Cortex of kidney (tissue), 1 donor: ENCODE measurements around the gene COL23A1.

Experiments
- DNase-seq: peaks from one replicate; lab custom pipeline; 2025; lab: John Stamatoyannopoulos, UW

Gene COL23A1

DNA sequence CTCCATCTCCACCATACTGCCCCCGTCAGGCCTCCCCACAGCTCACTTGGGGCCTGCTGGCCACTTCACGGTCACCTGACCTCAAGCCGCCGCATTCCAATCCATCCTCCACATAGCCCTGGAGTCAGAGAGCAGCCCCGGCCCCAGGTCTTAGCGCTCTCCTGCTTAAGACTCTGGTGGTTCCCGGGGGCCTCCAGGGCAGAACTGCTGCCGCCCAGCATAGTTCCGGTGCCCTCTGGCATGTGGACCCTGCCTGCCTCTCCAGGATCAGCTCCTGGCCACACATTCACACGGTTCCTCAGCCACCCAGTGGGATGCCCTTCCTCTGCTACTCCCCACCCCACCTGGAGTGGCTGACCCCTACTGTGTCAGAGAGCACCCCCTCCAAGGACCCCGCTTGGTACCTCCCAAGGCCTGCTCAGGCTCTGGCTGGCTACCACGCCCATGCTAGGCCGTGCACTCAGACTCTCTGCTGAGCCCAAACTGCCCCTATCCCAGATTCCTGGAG is 366.3 kb downstream of the COL23A1 start:
- no peak for DNase-seq

DNA sequence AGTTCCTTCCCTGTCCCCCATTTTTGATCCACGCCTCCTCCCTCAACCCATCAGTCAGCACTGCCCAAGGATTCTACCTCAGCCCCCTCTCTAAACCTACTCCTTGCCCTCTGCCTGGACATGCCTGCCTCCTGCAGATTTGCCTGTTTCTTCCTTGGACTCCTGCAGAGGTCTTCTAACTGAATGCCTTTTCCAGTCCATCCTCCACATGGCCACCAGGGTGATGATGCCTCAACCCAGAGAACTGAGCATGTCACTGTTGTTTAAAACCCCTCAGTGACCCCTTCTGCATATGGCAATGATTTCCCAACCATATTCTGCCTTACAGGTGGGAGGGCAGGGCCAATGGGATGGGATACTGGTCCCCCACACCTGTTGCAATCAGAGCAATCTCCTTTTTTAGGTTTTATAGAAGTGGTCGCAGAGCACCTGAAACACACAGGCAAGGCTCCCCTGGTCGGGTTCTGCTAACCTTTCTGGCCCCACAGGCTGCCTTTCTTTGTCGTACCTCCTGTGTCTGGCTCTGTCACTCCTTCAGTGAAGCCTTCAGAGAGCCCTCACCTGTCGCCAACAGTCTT is 366.9 kb downstream of the COL23A1 start:
- no peak for DNase-seq

DNA sequence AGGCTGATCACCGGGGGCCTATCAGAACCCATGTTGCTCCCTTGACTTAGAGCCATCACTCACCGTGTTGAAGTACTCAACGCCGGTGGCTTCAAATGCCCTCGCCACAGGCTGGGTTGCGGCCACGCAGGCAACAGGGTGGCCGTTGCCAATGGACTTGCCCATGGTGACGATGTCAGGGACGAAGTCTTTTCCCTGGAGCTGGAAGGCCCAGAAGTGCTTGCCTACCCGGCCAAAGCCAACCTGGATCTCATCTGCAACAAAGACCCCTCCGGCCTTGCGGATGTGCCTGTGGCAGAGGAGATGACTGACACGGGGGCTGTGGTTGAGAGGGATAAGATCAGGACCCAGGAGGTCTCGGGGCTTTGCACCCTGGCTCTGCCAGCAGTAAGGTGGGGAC is 367.9 kb downstream of the COL23A1 start:
- DNase-seq = no peak

DNA sequence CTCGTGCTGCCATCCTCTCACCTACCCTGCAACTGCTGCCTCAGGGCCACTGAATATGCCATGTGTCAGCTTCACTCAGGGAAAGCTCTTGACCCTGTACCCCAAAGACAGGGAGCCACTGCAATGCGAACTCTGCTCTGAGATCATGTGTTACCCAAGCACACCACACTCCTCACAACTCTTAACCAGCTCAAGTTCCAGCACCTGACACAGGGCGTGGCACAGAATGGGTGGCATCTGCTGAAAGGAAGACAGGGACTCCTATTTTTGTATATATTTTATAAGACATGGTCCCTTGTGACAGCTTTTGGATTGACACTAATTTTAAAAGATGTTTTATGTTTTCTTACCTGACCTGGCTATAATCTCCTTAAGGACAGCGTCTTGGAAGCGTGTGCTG is 368.3 kb downstream of the COL23A1 start:
- DNase-seq = no peak

DNA sequence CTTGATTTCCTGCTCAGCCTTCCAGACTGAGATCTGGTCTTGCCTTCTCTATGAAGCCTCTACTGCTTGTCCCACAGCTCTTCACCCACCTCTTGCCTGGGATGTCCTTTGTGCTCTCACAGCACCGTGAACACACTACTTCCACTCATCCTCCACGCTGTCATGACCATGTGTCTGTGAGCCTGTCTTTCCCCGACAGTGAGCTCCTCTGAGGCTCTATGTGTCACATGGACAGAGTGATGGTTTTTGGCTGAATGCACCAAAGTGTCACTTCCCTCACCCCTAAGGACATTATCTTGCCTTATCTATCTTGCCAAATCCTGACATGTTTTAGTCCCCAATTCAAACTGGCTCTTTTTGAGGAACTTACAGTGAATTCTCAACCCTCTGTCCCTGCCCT is 368.9 kb downstream of the COL23A1 start:
- no peak for DNase-seq

DNA sequence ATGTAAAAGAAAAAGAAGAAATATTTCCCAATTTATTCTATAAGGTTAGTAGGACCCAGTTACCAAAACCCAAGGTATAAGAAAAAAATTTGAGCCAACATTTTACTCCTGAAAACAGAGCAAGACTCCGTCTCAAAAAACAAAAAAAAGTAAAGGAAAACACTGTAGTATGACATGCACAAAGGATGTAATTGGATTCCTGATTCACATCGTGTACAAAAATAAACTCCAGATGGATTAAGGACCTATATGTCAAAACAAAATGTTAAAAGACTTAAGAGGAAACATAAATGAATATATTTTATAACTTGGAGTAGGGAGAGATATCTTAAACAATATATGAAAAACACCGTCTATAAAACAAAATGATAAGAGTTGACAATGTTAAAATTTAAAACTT is 371.4 kb downstream of the COL23A1 start:
- no peak for DNase-seq

DNA sequence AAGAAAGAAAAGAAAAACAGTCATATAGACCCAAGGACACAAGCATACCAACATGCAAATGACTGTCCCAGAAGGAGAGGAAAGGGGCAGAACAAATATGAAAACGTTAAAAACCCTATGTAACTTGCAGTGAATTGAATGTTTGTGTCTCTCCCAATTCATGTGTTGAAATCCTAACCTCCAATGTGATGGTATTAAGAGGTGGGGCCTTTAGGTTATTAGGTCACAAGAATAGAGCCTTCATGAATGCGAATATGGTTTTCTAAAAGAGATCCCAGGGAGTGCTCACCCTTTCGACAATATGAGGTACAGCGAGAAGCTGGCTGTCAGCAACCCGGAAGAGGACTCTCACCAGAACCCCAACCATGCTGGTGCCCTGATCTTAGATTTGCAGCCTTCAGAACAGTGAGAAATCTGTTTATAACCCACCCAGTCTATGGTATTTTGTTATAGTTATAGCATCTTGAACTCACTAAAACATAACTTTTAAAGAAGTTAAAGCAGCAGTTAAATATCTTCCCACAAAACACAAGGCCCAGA is 371.9 kb downstream of the COL23A1 start:
- no peak for DNase-seq

DNA sequence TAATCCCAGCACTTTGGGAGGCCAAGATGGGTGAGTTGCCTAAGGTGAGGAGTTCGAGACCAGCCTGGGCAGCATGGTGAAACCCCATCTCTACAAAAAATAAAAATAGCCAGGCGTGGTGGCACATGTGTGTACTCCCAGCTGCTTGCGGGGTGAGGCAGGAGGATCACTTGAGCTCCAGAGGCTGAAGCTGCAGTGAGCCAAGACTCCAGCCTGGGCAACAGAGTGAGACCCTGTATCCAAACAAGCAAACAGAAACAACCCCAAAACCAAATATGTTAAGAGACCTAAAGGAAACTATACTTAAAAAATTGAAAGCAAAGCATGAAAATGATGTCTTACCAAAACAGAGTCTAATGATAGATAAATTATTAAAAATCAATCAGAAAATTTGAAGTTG is 373.4 kb downstream of the COL23A1 start:
- no peak for DNase-seq

DNA sequence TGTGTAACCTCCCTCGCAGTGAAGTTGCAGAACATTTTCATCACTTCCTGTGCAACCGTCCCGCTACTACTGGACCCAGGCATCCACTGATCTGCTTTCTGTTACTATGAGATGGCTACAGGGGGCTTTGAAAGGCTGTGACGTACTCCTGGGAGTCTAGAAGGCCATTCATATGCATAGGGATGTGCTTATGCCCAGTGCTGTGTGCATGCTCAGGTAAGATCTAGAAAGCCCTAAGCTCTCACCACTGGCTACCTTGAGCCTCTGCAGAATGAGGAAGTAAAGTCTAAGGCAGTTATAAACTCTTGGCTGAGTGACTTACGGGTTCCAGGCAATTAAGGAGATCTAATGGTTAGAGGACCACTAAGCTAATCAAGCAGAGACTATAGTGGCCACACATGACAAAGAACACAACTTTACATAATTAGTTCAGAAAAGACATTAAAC is 374.1 kb downstream of the COL23A1 start:
- DNase-seq = no peak

DNA sequence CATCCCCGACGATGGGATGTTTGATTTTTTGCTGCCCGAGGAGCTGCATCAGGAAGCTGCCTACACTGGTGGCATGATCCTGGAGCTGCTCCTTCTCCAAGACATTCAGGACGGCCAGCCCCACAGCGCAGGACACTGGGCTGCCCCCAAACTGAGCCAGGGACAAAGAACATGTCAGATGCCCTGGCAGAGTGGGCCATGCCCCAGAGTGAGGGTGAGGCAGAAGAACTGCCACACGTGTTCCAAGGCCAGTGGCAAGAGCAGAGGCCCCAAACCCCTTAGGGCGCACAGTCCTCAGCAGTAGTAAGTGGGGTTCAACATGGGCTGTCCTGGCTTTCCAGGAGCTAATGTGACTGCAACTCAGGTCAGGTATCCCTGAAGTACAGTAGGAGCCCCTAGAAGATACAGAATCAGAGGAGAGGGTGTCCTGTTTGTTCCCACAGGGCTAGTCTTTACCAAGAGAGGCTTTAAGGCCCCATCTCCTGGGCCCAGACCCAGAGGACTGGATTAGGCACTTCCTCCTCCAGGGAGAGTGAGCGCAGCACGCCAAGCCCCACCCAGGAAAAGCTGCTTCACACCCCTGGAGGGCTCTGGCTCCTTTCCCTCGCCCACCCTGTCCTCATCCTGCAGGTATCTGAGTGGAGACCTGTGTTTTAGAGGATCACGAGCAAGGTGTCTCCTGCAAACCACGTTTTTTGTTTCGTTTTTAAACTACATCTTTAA is 374.8 kb downstream of the COL23A1 start:
- DNase-seq = no peak

DNA sequence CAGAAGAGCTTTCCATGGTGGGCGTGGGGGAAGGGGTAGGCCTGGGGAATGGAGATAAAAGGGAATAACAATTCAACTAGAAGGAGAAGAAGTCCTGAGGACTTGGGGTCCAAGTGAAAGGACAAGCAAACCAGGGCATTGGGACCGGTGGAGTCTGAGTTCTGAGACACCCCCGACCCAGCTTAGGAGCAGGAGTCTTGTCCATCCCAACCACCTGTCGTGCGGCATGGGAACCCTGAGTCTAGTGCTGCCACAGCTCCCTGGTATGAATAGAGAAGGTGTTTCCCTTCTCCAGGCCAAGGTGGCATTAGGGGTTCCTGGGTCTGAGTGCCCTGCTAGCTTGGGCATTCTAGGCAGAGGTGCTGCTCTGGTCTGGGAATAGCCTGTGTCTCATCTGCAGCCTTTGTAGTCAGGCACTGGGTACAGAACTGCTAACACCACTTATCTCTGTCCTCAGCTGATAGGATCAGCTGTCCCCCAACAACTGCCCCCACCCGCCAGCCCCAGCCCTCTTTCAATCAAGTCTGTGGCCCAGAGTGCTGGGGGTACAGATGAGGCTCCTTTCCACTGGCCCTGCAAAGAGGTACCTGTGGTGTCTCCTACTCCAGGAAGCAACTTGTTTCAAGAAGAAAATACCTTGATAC is 375.9 kb downstream of the COL23A1 start:
- no peak for DNase-seq

DNA sequence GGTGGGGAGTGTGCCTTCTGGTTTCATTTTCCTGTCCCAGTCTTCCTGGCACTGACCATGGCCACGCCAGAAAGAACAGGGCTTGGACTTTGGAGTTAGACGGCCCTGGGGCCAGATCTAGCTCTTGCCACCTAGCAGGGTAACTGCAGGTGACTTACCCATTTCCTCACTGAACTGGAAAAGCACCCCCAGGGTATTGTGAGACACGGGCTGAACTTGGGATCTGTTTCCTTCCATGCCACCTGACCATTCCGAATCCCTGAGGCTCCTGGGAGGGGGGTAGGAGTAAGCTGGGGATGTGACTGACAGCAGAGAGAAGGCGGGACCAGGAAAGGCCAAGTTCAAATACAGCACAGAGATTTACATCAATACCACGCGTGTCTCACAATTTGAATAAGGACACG is 376.4 kb downstream of the COL23A1 start:
- no peak for DNase-seq

DNA sequence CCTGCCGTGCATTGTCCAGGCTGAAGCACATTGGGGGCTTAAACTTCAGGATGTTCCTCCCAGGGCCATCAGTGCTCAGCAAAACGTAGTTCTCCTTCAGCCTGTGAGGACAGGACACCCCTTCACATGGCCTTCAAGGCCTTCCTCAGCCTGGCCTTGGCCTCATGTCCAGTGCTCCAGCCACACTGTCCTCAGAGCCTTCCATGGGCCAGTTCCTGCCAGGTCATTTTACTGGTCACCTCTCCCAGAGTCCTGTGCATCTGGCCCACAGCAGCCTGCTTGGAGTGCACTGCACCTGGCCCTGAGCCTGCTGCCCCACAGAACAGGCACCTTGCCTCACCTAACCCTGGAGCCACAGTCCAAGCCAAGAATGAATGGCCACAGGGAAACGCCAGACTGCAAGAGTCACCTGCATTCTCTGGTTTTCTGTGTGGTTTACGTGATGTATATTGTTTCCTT is 377.2 kb downstream of the COL23A1 start:
- DNase-seq = no peak

DNA sequence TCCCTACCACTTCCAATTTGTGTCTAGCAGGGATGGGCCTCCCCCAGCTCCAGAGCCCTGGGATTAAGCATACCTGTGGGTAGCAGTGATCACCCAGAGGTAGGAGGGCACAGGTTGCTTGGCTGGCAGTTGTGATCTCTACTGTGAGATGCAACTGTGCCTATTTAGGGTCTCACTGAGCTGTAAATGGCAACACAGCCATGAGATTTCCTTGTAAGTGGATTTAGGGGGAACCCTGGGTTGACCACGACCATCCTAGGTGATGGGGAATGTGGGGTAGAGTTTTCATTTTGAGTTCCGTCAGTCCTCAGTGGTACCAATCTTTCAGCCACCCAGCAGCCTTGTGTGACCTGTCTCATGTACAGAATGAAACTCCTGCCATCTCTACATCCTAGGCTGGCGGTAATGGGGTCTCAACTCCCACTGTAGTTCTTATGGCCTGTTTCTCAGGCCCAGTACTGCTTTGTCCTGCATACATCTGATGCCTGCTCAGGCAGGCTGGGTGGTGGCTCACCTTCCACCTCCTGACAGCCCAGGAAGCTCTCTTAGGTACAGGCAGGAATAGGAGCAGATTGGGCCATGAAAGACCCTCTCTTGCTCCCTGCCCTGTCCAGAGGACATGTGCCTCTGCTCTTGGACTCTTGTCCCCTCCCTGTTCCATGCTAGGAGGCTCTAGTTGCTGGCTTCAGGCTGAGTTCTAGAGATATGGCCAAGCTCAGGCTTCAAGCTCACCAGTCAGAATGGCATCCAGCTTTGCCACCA is 377.8 kb downstream of the COL23A1 start:
- no peak for DNase-seq

DNA sequence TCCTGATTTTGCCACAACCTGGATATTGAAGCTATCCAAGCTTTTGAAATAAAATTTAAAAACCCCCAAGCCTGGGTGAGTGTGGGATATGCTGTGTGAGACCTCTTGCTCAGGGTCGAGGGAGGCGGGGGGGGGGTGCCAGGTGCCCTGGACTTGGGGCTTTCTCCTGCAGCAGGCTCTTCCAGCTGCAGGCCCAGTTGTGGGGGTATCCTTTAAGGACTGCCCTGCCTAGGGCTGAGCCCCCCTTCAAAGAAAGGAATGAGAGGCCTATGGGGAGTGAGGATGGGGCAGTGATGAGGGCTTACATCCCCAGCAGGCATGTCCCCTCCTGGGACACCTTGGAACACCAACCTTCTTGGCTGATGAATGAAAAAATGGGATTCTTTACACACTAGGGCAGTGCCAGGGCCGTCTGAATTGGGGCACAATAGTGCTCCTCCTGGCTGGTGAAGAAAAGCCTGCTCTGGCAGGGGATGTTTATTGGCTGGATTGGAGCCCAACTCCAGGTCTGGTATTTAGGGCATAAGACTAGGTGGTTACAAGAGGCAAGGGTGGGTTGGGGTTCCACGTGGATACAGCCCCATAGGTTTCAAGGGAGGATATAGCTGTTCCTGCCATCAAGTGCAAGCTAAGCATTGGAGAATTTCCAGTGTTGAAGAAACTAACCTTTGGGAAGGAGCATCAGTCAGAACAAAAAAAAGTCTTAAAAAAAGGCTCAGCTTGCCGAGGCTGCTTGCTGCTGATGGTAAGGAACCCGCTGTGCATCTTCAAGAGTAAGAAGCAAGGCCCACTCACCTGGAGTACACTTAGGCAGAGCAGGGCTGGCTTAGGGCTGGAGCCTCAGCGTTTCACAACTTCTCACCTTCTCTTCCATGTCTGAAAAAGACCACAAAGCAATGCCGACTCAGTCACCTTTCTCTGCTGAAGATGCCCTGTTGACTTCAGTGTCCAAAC is 378.8 kb downstream of the COL23A1 start:
- DNase-seq = no peak

DNA sequence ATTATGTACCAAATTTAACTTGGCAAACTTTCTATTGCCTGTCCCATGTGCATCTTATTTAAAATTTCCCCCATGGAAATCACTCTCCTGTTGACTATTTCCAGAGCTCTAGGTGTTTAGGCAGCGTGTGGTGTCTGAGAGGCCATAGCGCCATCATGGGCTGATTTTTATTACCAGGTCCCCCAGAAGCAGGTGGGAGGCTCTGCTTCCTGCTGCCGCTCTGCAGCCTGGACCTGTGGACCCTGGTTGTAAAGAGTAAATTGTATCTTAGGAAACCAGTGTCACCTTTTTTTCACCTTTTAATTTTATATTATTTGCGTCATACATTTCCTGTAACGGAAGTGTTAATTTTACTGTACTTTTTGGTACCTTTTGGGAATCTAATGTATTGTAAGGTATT is 379.5 kb downstream of the COL23A1 start:
- no peak for DNase-seq

DNA sequence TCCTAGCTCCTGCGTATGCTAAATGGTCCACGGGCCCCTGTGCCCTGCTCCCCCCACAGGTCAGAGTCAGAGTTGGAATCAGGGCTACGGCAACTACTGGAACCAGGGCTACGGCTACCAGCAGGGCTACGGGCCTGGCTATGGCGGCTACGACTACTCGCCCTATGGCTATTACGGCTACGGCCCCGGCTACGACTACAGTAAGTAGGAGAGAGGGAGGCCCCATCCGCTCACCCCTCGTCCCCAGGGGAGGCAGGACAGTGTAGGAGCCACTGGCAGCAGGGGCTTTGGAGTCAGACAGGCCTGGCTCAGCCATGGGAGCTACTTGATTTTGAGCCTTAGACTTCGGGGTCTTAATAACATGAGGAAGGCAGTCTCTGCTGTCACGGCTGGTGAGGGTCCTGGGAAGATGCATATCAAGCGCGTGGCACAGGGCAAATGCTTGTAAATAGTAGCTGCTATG is 380.1 kb downstream of the COL23A1 start:
- no peak for DNase-seq

DNA sequence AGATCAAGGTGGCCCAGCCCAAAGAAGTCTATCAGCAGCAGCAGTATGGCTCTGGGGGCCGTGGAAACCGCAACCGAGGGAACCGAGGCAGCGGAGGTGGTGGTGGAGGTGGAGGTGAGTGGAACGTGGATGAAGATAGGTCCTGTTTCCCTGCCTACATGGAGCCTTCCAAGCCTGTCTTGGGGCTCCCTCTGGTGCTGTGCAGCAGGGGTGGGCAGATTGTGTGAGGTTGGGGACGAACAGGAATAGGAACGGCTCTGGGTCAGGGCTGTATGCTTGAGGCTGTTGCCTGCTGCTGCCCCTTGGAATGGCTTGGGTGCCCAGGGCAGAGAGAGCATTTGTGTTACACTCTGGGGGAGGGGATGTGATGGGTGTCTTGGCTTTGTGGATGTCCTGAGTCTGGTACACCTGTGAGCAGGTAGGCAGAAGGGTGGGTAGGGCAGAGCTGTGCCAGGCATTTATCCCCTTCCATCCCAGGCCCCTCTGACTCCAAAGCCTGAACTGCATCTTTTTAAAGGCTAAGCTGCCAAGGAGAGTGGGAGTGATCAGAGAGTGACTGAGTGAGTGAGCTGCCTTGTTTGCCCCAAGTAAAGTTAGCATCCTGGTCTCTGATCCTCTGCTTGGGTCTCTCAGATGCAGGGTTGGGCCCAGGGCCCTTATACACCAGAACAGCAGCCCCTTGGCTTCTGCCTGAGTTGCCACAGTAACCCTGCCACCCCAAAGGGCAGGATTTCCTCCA is 380.7 kb downstream of the COL23A1 start:
- DNase-seq = no peak

DNA sequence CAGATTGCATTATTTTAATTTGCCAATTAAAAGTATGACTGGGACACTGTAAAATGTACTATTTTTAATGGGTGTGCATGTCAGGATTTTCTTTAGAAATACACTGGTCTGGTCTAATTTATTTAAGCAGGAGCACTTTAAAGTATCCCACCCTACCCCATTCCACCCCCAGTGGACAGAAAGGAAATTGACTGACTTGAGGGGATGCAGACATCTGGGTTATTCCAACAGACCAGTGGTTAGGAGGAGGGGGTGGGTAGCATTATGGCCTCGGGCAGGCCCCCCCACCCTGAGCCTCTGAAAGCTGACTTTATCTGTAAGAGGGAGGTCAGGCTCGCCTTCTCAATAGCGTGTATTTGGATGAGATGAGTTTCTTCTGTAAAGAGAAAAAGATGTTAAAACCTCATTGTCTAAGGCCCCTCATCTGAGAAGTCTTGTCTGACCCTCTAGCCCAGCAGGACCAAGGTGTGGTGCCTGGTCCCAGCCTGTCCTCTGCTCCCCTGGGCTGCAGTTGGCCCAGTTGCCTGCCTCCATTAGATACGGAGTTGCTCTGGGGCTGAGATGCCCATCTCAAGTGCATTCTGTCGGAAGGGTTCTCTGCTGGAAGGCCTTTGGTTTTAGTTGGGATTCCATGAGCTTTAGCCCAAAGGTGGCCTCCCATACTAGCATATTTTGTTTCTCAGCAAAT is 381.5 kb downstream of the COL23A1 start:
- no peak for DNase-seq

DNA sequence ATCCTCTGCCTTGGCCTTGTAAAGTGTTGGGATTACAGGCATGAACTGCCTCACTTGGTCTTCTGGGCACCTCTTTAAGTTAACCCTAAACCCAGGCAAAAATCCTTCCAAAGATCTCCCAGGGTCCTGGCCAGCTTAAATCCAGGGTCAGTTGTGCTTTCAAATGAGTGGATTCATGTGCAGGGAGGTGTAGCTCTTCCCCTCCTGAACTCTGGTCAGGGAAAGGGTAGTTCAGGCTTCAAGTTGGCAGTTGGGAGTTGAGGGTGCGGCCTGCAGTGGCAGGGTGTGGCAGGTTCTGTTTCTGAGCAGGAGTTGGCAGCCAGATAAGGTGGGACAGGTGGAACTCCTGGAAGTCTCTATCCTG is 382.3 kb downstream of the COL23A1 start:
- DNase-seq = no peak
